ENCODE data around the gene DOCK2.
"Not testable (repeated sequence)": the region's sequence is repeated elsewhere in the genome, so short reads cannot be mapped to it uniquely, and the experiment has no call there.

The DOCK2 gene

GRCh38 chr5:169804861-169805260 is 167.8 kb downstream of the DOCK2 start:
- no peak overlapping the region for H3K4me3 ChIP-seq (replicated peaks; ENCODE audit: low read depth, low read length)
- DNase-seq (ENCODE audit: extremely low read depth, low read depth) = no peak
- TF ChIP-seq CTCF (IDR thresholded peaks at IDR 0.05; ENCODE audit: low read depth, low read length, missing control alignments) = no peak

GRCh38 chr5:169805527-169805934 is 168.5 kb downstream of the DOCK2 start:
- no peak for DNase-seq (ENCODE audit: extremely low read depth, low read depth)
- H3K4me3 ChIP-seq (replicated peaks; ENCODE audit: low read depth, low read length) = no peak overlapping the region

GRCh38 chr5:169805937-169806700 is 169.0 kb downstream of the DOCK2 start:
- TF ChIP-seq CTCF (IDR thresholded peaks at IDR 0.05; ENCODE audit: low read depth, low read length, missing control alignments) = no peak
- no peak for DNase-seq (ENCODE audit: extremely low read depth, low read depth)
- no peak overlapping the region for H3K4me3 ChIP-seq (replicated peaks; ENCODE audit: low read depth, low read length)

More at GRCh38 chr5:169805527-169805934, 168.5 kb downstream of the DOCK2 start:
- no peak for TF ChIP-seq CTCF (IDR thresholded peaks at IDR 0.05; ENCODE audit: low read depth, low read length, missing control alignments)

- no peak for TF ChIP-seq CTCF (IDR thresholded peaks at IDR 0.05; ENCODE audit: low read depth, low read length, missing control alignments)
- no peak overlapping the region for H3K4me3 ChIP-seq (replicated peaks; ENCODE audit: low read depth, low read length)
- DNase-seq (ENCODE audit: extremely low read depth, low read depth) = no peak
Measured at GRCh38 chr5:169808118-169808581, 171.1 kb downstream of the DOCK2 start.

- DNase-seq (ENCODE audit: extremely low read depth, low read depth); H3K4me3 ChIP-seq (replicated peaks; ENCODE audit: low read depth, low read length): not testable (repeated sequence)
Measured at GRCh38 chr5:169808880-169809279, 171.8 kb downstream of the DOCK2 start.

GRCh38 chr5:169809281-169809680 is 172.2 kb downstream of the DOCK2 start:
- TF ChIP-seq CTCF (IDR thresholded peaks at IDR 0.05; ENCODE audit: low read depth, low read length, missing control alignments) = no peak
- no peak for DNase-seq (ENCODE audit: extremely low read depth, low read depth)
- no peak overlapping the region for H3K4me3 ChIP-seq (replicated peaks; ENCODE audit: low read depth, low read length)

GRCh38 chr5:169810524-169810923 is 173.4 kb downstream of the DOCK2 start:
- no peak for DNase-seq (ENCODE audit: extremely low read depth, low read depth)
- TF ChIP-seq CTCF (IDR thresholded peaks at IDR 0.05; ENCODE audit: low read depth, low read length, missing control alignments) = no peak
- no peak overlapping the region for H3K4me3 ChIP-seq (replicated peaks; ENCODE audit: low read depth, low read length)

Data from HFF-Myc (cell line).